Measurements from ENCODE around the gene CCNI.

Gene CCNI

GRCh38 chr4:76998251-76998901, 77.4 kb downstream of the CCNI start:
- TF ChIP-seq ZFX (IDR thresholded peaks at IDR 0.05) (no peak), CTCF (conservative IDR thresholded peaks at IDR 0.05) (no peak)
- no peak overlapping the region for H3K27ac ChIP-seq

- H3K27ac ChIP-seq: no peak overlapping the region
- TF ChIP-seq ZFX (IDR thresholded peaks at IDR 0.05) (no peak), CTCF (conservative IDR thresholded peaks at IDR 0.05) (no peak)
Measured at GRCh38 chr4:76997532-76997931, 78.3 kb downstream of the CCNI start.
